ENCODE measurements around the gene GSG1L. TPM values are rescaled to one million over a fixed set of nuclear protein-coding genes. Genes with fewer than 3 reads are reported as not detected.
A peak's percentile ranks its signal among the peaks of the same experiment; 100 is the strongest.

GSG1L gene
- total RNA-seq, 2 donors from 2014 or later, result 0.52 TPM; not detected in 1

DNA sequence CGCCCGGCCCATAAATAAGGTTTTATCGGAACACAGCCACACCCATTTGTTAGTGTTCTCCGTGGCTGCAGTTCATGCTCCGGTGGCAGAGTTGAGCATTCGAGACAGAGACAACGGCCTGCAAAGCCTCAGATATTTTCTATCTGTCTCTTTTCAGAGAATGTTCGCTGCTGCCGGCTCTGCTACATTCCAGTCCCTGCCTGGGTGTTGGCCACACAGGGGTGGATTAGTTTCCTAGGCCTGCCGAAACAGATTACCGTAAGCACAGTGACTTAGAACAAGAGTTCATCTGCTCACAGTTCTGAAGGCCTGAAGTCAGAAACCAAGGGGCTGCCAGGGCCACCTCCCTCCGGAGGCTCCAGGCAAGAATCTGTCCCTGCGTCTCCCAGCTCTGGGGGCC, 19.1 kb upstream of the GSG1L start:
- ATAC-seq (no peak), DNase-seq (ENCODE audit: low spot score in 2 of 2) (no peak)
- Mint-ChIP-seq H3K36me3 (no peaks in the 10 kb centered on the region), H3K27ac (no peak overlapping the region), H3K9me3 (no peaks in the 10 kb centered on the region)

DNA sequence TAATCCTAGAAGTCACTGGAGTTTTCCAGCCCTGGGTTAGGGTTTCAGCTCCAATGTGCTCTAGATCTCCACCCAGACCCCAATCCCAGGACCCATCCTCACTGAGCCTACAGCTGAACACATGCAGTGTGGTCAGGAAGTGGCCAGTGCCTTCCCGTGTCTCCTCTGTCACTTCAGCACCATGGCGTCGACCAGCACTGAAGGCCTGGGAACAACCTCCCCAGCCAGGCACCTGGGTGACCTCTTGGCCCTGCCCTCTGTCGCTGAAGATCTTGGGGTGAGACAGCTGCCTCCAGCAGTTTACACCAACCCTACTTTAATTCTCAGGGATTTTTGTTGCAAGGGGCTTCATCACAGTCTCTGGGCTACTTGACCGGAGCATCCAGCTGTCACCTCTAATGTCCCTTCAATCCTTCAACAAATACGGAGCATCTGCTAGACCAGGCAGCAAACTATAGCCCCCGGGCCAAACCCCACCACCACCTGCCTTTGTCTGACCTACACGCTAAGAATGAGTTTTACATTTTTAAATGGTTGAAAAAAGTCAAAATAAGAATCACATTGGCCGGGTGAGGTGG, 18.0 kb upstream of the GSG1L start:
- no peaks in the 10 kb centered on the region for H3K9me3 Mint-ChIP-seq
- no peaks in the 10 kb centered on the region for H3K36me3 Mint-ChIP-seq
- DNase-seq (ENCODE audit: low spot score in 2 of 2) (no peak), ATAC-seq (no peak)
- H3K27ac Mint-ChIP-seq, result no peak overlapping the region

DNA sequence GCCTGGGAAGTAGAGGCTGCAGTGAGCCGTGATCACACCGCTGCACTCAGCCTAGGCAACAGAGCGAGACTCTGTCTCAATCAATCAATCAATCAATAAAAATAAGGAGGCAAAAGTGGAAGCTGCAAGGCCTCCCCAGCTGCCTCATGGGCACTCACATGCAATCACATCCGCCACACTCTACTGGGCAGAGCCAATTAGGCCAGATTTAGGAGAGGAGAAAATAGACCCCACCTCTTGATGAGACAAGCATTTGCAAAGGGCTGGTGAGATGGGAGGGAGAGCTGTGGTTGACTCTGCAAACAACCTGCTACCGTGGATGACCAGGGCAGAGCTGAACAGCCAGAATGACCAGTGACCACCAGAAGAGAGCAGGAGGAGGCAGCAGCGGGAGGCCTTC, 14.7 kb upstream of the GSG1L start:
- no peak for DNase-seq (ENCODE audit: low spot score in 2 of 2)
- Mint-ChIP-seq H3K27ac (no peak overlapping the region), H3K36me3 (no peaks in the 10 kb centered on the region), H3K9me3 (no peaks in the 10 kb centered on the region)
- ATAC-seq, result no peak

DNA sequence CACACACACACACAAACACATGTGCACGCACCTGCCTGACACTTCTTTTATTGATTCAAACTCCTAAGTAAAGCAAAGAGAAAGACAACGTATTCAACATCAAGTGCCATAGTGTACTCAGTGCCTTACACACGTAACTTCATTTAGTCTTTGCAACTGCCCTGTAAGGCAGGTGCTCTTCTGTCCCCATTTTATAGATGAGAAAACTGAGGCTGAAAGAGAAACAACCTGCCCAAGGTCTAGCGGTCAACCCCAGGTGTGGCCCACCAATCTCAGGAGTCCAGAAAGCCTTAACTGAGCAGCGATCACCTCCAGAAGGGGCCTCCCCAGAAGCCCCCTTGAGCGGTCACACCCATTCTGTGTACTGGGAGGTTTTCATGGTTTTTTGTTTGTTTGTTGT, 10.3 kb upstream of the GSG1L start:
- no peak for DNase-seq (ENCODE audit: low spot score in 2 of 2)
- Mint-ChIP-seq H3K36me3 (no peaks in the 10 kb centered on the region), H3K27ac (no peak overlapping the region), H3K9me3 (no peaks in the 10 kb centered on the region)
- ATAC-seq, result no peak

DNA sequence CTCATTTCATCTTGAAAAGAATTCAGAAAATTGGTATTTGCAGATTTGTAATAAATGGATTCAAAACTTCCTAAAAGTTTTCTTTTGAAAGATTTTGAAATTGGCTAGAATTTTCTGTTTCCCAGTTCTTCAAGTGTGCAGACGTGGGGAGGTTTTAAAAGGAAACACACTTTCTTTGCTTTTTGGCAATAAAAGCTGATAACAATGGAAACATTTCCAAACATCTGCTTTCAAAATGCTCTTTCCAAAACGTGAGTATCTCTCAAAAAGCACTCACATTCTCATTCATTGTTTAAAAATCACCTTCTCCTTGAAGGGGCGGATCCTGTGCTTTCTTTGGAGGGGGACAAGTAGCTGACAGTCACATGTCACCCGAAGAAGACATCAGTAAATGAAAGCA, 8.6 kb upstream of the GSG1L start:
- ATAC-seq (no peak), DNase-seq (ENCODE audit: low spot score in 2 of 2) (no peak)
- H3K27ac Mint-ChIP-seq, result no peak overlapping the region
- H3K9me3 Mint-ChIP-seq, result no peaks in the 10 kb centered on the region
- no peaks in the 10 kb centered on the region for H3K36me3 Mint-ChIP-seq

DNA sequence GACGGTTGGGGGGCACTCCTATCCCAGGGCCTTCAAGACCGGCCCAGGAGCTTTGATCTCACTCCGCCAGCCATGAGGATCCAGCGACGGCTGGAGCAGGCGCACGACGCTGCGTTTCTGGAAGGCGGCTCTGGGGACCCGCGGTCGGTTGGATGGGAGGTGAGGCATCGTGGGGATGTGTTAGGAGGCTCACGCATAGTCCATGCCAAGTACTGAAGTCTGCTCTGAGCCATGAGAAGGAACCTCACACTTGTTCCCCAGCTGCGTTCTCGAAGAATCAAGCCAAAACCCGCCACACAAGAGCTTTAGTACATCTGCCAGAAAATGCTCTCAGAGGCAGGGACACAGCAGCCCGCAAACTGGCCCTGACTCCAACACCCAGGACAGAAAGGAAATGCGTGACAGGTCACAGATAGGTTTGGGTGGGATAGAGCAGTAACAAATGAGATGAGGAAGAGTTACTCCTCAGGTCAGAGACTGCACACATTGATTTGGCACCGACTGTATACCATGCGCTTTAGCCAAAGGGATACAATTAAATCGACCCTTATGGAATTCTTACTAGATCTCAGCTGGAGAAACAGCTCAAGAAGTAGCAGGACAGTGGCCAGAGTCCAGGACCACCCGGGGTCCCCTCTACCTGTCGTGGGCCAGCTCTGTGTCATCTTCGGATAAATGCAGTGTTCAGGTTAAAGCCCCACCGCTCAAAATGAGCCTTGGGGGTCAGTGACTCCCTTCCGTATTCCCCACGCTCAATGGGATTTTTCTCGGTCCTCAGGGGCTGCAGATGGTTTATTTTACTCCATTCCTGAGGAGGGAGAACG, 6.7 kb upstream of the GSG1L start:
- DNase-seq (ENCODE audit: low spot score in 2 of 2) (no peak), ATAC-seq (peak in 1 of 2 donors; percentile 11)
- Mint-ChIP-seq H3K27ac (no peak overlapping the region), H3K9me3 (no peaks in the 10 kb centered on the region), H3K36me3 (no peaks in the 10 kb centered on the region)

DNA sequence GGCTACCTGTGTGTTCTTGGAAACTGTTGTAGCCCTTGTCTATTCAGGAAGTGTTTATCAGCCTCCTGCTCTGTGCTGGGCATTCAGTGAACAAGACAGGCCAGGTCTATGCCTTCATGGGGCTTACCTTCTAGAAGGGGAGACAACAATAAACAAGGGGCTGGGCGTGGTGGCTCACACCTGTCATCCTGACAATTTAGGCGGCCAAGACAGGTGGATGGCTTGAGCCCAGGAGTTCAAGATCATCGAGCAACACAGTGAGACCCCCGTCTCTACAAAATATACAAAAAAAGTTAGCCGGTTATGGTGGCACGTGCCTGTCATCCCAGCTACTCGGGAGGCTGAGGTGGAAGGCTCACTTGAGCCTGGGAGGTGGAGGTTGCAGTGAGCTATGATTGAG, 5.5 kb upstream of the GSG1L start:
- ATAC-seq, result no peak
- H3K9me3 Mint-ChIP-seq, result no peaks in the 10 kb centered on the region
- H3K27ac Mint-ChIP-seq, result no peak overlapping the region
- no peak for DNase-seq (ENCODE audit: low spot score in 2 of 2)
- no peaks in the 10 kb centered on the region for H3K36me3 Mint-ChIP-seq

DNA sequence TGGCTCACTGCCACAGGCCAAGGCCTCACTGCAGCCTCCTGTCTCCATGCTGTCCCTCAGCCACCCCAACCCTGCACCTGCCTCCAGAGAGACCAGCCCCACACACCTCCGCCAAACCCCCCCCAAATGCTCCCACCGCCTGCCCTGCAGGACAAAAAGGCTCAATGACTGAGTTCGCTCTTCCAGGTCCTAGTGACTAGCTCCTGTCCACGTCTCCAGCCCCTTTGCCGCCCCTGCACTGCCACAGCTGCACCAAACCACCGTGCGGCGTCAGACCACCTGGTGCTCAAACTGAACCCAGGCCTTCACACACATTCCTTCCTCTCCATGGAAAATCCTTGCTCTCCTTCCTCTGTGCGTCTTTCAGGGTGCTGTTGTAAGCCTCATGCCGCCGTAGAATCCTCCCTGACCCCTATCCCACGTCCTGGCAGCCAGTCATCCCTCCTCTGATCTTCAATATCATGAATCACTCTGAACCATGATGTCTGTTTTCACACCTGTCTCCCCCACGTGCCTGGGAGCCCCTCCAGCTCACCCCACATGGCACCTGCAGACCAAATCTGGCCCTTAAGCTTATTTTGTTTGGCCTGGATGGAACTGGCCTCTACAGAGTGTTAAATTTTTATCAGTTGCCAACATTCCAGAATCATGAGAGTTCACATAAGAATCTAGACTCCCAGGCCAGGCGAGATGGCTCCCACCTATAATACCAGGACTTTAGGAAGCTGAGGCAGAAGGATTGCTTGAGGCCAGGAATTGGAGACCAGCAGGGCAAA, 4.3 kb upstream of the GSG1L start:
- Mint-ChIP-seq H3K36me3 (no peaks in the 10 kb centered on the region), H3K9me3 (no peaks in the 10 kb centered on the region)

DNA sequence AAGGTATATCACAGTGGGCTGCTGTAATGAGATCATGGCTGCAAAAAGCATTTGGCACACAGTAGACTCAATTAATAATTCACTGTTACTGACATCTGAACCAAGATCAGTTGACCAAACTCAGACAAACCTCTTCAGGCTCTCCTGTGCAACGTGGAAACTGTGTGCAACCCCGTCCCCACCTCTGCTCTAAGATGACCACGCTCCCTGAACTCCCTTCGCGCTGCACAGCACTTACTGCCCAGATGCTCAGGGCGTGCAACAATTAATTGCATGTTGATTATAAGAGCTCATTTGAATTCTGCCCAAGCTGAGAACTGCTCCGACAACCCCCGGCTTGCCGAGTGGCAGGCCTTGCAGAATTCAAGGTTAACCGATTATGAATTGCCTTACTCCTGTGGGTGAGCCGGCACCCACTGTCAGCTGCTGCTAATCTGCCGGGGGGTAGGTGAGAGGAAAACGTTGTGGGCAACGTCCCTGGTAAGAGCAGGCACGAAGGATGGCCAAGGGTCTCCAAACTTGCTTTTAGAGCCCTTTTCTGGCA, 1.3 kb upstream of the GSG1L start:
- DNase-seq (ENCODE audit: low spot score in 2 of 2) (no peak), ATAC-seq (no peak)
- Mint-ChIP-seq H3K27ac (no peak overlapping the region), H3K9me3 (no peaks in the 10 kb centered on the region), H3K36me3 (no peaks in the 10 kb centered on the region)

More for the DNA sequence above, 4.3 kb upstream of the GSG1L start:
- DNase-seq (ENCODE audit: low spot score in 2 of 2) (no peak), ATAC-seq (no peak)
- H3K27ac Mint-ChIP-seq, result no peak overlapping the region

DNA sequence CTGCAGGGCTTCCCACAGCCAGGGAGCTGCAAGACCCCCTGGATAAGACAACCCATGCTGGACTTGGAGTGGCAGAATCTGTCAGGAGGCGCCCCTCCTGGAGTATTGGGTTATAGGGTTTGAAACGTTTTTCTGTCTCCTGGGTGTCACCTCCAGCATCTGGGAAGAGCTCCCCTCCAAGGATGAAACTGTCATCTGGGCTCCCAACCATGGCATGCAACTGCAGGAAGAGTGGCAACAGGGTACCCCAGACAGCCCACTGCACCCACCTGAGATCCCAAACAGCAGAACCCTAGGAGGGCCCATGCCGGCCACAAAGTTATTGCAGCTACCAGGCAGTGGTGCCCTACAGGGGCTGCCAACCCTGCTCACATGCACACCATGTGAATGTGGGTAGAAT, 636 bp upstream of the GSG1L start:
- no peaks in the 10 kb centered on the region for H3K36me3 Mint-ChIP-seq
- ATAC-seq (no peak), DNase-seq (ENCODE audit: low spot score in 2 of 2) (no peak)
- no peaks in the 10 kb centered on the region for H3K9me3 Mint-ChIP-seq
- H3K27ac Mint-ChIP-seq, result no peak overlapping the region

DNA sequence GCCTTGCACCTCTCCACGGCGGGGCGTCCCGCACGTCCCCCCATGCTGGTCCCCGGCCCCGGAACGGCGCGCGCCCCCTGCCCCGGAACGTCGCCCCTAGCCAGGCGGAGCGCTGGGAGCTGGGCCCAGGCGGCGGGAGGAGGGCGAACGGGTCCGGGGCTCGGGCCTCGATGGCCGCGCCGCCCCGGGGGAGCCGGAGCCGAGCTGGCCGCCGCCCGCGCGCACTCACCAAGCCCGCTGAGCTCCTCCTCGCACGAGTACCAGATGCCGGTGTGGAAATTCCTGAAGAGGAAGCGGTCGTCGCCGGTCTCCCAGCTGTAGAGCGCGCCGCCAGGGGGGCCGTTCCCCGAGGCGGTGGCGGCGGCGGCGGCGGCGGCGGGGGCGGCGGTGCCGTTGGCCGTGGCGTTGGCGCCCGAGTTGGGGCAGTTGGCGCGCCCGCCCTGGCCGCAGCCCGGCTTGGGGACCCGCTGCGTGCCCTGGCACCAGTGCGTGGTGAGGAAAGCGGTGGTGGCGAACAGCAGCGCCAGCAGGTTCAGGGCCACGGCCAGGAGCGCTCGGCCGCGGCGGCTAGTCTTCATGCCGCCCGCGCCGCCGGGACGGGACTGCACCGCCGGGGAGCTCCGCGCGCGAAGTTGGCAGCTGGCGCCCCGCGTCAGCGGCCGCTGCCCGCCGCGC, 530 bp downstream of the GSG1L start:
- peak; percentile 17 to 18 for ATAC-seq
- no peak overlapping the region for H3K27ac Mint-ChIP-seq
- no peak for DNase-seq (ENCODE audit: low spot score in 2 of 2)

DNA sequence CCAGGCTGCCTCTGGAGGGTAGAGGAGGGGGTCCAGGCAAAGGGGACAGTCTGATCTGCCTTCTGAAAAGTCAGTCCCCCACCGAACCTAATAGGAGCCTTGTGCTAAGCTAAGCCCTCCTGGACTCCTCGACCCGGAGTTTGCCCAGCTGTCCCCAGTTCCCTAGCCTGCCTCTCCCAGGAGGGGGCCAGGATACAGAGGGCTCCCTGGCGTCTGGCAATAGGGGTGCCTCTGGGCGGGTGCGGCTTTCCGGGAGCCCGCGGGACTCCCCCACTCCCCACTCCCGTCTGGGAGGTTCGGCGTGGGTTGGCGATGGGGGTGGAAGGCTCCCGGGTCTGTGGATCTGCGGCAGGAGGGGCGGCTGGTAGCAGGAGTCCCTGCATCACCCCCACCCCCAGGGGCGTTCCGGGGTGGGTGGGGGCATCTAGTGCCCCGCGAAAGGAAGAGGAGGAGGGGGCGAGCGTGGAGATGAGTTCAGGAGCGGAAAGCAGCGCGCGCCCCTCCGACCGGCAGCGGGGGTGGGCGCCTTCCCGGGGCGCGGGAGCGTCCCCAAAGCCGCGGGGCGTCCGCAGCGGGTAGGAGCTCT, 1.2 kb downstream of the GSG1L start:
- no peak for DNase-seq (ENCODE audit: low spot score in 2 of 2)
- Mint-ChIP-seq H3K36me3 (no peaks in the 10 kb centered on the region), H3K9me3 (no peaks in the 10 kb centered on the region), H3K27ac (no peak overlapping the region)
- ATAC-seq, result no peak

More for the DNA sequence above, 530 bp downstream of the GSG1L start:
- Mint-ChIP-seq H3K9me3 (no peaks in the 10 kb centered on the region), H3K36me3 (no peaks in the 10 kb centered on the region)

DNA sequence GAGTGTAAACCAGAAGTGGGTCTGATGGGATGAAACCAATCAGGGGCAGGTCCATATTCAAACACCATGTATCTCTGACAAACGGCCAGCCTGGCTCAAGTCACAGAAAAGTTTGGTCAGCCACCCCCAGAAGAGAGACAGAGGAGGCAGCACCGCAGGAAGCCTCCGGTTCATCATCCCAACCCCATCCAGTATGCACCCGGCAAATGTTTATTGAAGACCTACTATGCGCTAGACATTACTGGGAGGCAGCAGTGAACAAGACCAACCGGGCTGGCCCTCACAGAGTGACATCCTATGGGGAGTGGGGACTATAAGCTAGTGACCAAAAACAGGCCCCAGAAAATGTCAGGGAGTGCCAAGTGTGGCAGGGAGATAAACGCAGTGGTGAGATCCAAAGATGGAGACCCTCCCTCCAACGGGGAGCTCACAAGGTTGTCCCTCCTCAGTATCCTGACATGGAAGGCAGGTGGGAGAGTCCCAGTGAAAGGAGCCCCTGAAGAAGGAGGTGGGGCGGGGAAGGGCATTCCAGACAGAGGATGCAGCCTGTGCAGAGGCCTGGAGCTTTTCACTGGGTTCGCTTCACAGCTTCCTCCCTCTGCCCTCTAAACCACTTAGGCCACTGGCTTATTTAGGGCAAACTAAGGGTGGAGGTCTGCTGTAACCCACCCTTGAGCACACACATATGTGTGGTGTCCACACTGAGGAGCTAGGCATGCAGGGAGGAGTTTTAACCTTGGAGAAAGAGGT, 2.0 kb downstream of the GSG1L start:
- DNase-seq (ENCODE audit: low spot score in 2 of 2), result no peak
- H3K27ac Mint-ChIP-seq, result no peak overlapping the region
- no peaks in the 10 kb centered on the region for H3K9me3 Mint-ChIP-seq
- no peak for ATAC-seq
- H3K36me3 Mint-ChIP-seq, result no peaks in the 10 kb centered on the region

DNA sequence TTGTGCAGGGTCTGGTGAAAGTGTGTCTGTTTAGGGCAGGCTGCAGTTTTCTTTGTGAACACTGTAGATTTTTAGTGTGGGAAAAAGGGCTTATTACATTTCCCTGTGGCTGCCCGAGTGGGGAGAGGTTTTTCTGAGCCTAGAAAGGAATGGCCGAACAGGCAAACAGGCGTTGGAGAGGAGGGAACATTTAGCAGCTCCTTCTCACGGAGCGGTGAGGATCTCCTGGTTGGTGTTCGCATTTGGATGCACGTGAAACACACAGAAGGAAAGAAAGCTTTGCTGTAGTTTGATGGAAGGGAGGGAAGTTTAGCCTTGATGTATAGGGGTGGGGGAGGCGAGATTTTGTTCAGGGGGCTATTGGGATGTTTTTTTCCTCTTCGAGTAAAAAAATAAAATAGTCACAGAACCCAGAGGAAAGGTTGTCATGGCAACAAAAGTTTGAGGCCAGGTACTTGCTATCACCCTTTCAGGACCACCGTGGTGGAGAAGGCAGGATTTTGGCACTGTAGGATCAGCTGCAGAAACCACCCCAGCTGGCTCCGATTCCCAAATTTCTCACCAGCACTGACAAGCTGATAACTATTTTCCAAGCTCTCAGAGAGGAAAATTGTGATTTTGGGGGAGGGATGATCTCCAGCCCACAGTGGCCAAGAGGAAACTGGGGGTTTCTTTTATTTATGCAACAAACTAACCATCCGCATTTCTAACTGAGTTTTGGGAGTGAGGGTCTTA, 3.5 kb downstream of the GSG1L start:
- ATAC-seq (no peak), DNase-seq (ENCODE audit: low spot score in 2 of 2) (no peak)
- no peaks in the 10 kb centered on the region for H3K9me3 Mint-ChIP-seq
- H3K27ac Mint-ChIP-seq, result no peak overlapping the region
- no peaks in the 10 kb centered on the region for H3K36me3 Mint-ChIP-seq

DNA sequence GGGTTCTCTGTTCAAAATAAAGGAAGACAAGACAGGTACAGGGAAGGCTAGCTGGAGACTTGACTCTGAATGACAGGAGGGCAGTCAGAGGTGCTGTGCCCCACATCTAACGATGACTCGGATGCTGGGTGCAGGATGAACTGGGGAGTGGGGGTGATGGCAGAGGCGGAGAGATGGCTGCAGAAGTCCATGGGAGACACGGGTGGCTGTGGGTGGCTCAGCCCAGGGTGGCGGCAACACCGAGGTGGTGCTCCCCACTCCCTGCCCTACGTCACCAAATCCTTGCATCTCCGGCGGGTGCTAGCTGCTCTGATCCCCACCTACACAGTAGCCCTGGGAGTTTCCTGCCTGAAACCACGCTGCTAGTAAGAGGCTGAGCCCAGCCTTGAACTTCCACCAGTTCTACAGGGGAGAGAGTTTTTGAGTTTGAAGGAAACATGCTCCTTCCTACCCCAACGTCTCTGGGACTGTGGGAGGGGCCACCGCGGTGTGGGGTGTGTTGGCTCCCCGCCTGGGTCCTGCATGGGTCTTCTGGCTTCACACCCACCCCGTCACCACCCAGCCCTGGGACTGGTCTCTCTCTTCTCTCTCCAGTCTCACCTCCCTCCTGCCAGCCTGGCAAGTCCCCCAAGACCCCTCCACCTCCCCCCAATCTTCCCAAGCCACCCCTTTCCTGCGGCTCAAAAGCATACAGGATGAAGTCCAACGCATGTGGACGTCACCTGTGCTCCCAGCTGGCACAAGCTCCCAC, 4.5 kb downstream of the GSG1L start:
- no peak overlapping the region for H3K27ac Mint-ChIP-seq
- H3K36me3 Mint-ChIP-seq, result no peaks in the 10 kb centered on the region
- ATAC-seq, result peak in 1 of 2 donors; percentile 25
- DNase-seq (ENCODE audit: low spot score in 2 of 2), result no peak
- no peaks in the 10 kb centered on the region for H3K9me3 Mint-ChIP-seq
